ENCODE results near the gene CNTN1.

CNTN1 gene

DNA sequence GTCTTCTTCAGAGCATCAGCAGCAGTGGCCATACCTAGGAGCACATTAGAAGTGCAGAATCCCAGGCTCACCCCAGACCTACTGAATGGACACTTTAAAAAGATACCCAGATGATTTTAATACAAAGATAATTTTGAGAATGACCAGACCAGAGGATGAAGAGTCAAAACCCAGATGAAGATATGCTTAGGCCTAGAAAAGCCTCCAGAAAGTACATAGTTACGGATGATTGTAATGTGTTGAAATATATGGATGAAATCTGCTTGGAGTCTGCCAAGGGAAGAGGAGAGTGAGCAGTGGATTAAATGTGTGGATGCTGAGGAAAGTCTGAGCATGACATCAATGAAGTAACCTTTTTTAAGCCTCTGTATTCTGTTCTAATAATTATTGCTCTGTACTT, 245.7 kb downstream of the CNTN1 start:
- H3K27me3 ChIP-seq (ENCODE audit: control insufficient read depth in 5 of 5, insufficient read depth in 4 of 5, low read length in 5 of 5): no peaks in the 10 kb centered on the region
- no peaks in the 10 kb centered on the region for H3K4me1 ChIP-seq (ENCODE audit: control insufficient read depth in 5 of 5, insufficient read depth in 5 of 5, low read length in 5 of 5)
- H3K9ac ChIP-seq (ENCODE audit: low read length in 5 of 5): no peak overlapping the region
- H3K4me3 ChIP-seq (ENCODE audit: low read depth in 1 of 5, low read length in 5 of 5): no peak overlapping the region
- no peak overlapping the region for H3K27ac ChIP-seq (ENCODE audit: low read depth, low read length)
- H3K36me3 ChIP-seq (ENCODE audit: control insufficient read depth in 5 of 5, insufficient read depth in 5 of 5, low read length in 5 of 5): no peaks in the 10 kb centered on the region
- no peaks in the 10 kb centered on the region for H3K9me3 ChIP-seq (ENCODE audit: control insufficient read depth in 5 of 5, low read length in 5 of 5)

GRCh38 chr12:40942326-40942725, 250.1 kb downstream of the CNTN1 start:
- no peaks in the 10 kb centered on the region for H3K27me3 ChIP-seq (ENCODE audit: control insufficient read depth in 5 of 5, insufficient read depth in 4 of 5, low read length in 5 of 5)
- H3K27ac ChIP-seq (ENCODE audit: low read depth, low read length): no peak overlapping the region
- no peaks in the 10 kb centered on the region for H3K9me3 ChIP-seq (ENCODE audit: control insufficient read depth in 5 of 5, low read length in 5 of 5)
- H3K36me3 ChIP-seq (ENCODE audit: control insufficient read depth in 5 of 5, insufficient read depth in 5 of 5, low read length in 5 of 5): no peaks in the 10 kb centered on the region
- no peak overlapping the region for H3K4me3 ChIP-seq (ENCODE audit: low read depth in 1 of 5, low read length in 5 of 5)
- no peak overlapping the region for H3K9ac ChIP-seq (ENCODE audit: low read length in 5 of 5)
- no peaks in the 10 kb centered on the region for H3K4me1 ChIP-seq (ENCODE audit: control insufficient read depth in 5 of 5, insufficient read depth in 5 of 5, low read length in 5 of 5)

DNA sequence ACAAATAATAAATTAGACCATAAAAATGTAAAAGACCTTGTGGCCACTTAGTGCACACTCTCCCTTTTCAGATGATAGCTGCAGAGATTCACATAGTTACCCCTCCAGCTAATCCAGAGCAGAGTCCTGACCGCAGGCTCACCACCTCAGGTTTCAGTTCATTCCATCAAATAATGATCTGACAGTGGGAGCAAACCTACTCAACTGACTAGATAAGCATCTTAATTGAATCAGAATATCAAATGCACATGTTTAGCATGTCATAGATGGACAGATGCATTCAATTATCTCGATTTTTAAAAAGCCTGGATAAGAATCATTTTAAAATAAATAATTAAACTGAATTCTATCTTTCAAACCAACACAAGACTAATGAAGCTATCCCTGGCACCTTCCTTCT, 253.5 kb downstream of the CNTN1 start:
- Histone ChIP-seq H3K27me3 (ENCODE audit: control insufficient read depth in 5 of 5, insufficient read depth in 4 of 5, low read length in 5 of 5) (no peaks in the 10 kb centered on the region), H3K4me1 (ENCODE audit: control insufficient read depth in 5 of 5, insufficient read depth in 5 of 5, low read length in 5 of 5) (no peaks in the 10 kb centered on the region), H3K36me3 (ENCODE audit: control insufficient read depth in 5 of 5, insufficient read depth in 5 of 5, low read length in 5 of 5) (no peaks in the 10 kb centered on the region), H3K4me3 (ENCODE audit: low read depth in 1 of 5, low read length in 5 of 5) (no peak overlapping the region), H3K27ac (ENCODE audit: low read depth, low read length) (no peak overlapping the region), H3K9me3 (ENCODE audit: control insufficient read depth in 5 of 5, low read length in 5 of 5) (no peaks in the 10 kb centered on the region), H3K9ac (ENCODE audit: low read length in 5 of 5) (no peak overlapping the region)

DNA sequence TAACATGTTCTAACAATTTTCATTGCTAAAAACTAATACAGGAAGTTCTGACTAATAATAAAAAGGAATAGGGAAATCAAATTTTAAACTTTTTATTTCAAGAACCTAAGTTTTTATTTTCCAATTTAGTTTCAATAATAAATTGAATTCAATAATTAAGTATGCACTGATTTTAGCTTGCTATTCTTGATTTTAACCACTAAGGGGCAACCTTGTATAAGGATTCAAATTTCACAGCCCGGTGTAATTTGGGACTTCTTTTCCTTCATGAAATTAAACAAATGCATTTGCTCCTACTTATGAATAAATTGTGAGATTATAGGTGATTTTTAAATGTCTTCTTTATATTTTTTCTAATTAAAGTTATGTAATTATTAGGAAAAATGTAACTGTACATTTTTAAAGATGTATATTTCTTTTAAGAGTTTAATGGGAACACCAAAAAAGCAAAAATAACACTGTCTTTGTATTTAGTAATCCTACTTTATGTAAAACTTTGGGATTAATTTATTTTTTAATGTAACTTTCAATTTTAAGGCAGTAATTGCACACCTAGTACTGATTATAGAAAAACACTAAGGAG, 254.5 kb downstream of the CNTN1 start:
- H3K4me1 ChIP-seq (ENCODE audit: control insufficient read depth in 5 of 5, insufficient read depth in 5 of 5, low read length in 5 of 5): no peaks in the 10 kb centered on the region
- no peak overlapping the region for H3K9ac ChIP-seq (ENCODE audit: low read length in 5 of 5)
- H3K27ac ChIP-seq (ENCODE audit: low read depth, low read length): no peak overlapping the region

GRCh38 chr12:40947797-40948196, 255.6 kb downstream of the CNTN1 start:
- no peak overlapping the region for H3K9ac ChIP-seq (ENCODE audit: low read length in 5 of 5)
- no peaks in the 10 kb centered on the region for H3K4me1 ChIP-seq (ENCODE audit: control insufficient read depth in 5 of 5, insufficient read depth in 5 of 5, low read length in 5 of 5)
- H3K27me3 ChIP-seq (ENCODE audit: control insufficient read depth in 5 of 5, insufficient read depth in 4 of 5, low read length in 5 of 5): no peaks in the 10 kb centered on the region
- H3K9me3 ChIP-seq (ENCODE audit: control insufficient read depth in 5 of 5, low read length in 5 of 5): no peaks in the 10 kb centered on the region
- H3K36me3 ChIP-seq (ENCODE audit: control insufficient read depth in 5 of 5, insufficient read depth in 5 of 5, low read length in 5 of 5): no peaks in the 10 kb centered on the region
- H3K27ac ChIP-seq (ENCODE audit: low read depth, low read length): no peak overlapping the region
- H3K4me3 ChIP-seq (ENCODE audit: low read depth in 1 of 5, low read length in 5 of 5): no peak overlapping the region

More for the DNA sequence above, 254.5 kb downstream of the CNTN1 start:
- Histone ChIP-seq H3K4me3 (ENCODE audit: low read depth in 1 of 5, low read length in 5 of 5) (no peak overlapping the region), H3K9me3 (ENCODE audit: control insufficient read depth in 5 of 5, low read length in 5 of 5) (no peaks in the 10 kb centered on the region), H3K27me3 (ENCODE audit: control insufficient read depth in 5 of 5, insufficient read depth in 4 of 5, low read length in 5 of 5) (no peaks in the 10 kb centered on the region), H3K36me3 (ENCODE audit: control insufficient read depth in 5 of 5, insufficient read depth in 5 of 5, low read length in 5 of 5) (no peaks in the 10 kb centered on the region)

DNA sequence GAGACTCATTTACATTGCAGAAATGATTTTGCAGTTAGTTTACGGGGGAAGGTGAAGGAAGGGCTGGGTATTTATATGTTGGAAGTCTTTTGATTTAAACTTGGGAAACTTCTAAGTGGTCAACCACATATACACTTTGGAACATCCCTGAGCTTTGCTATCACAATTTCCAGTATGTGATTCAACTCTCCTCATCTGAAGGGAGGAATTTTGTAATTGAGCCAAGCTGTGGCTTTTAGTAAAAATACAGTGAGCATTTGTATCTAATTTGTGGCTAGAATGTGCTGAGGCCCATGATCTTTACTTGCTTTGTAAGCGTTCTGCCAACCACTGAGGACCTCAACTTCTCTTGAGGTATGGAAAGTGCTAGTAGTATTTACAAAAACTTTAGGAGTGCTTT, 260.8 kb downstream of the CNTN1 start:
- Histone ChIP-seq H3K9me3 (ENCODE audit: control insufficient read depth in 5 of 5, low read length in 5 of 5) (no peaks in the 10 kb centered on the region), H3K9ac (ENCODE audit: low read length in 5 of 5) (no peak overlapping the region), H3K4me1 (ENCODE audit: control insufficient read depth in 5 of 5, insufficient read depth in 5 of 5, low read length in 5 of 5) (no peaks in the 10 kb centered on the region), H3K36me3 (ENCODE audit: control insufficient read depth in 5 of 5, insufficient read depth in 5 of 5, low read length in 5 of 5) (no peaks in the 10 kb centered on the region), H3K27me3 (ENCODE audit: control insufficient read depth in 5 of 5, insufficient read depth in 4 of 5, low read length in 5 of 5) (no peaks in the 10 kb centered on the region), H3K4me3 (ENCODE audit: low read depth in 1 of 5, low read length in 5 of 5) (no peak overlapping the region), H3K27ac (ENCODE audit: low read depth, low read length) (no peak overlapping the region)

- Histone ChIP-seq H3K9ac (ENCODE audit: low read length in 5 of 5) (no peak overlapping the region), H3K27ac (ENCODE audit: low read depth, low read length) (no peak overlapping the region), H3K27me3 (ENCODE audit: control insufficient read depth in 5 of 5, insufficient read depth in 4 of 5, low read length in 5 of 5) (no peaks in the 10 kb centered on the region), H3K4me1 (ENCODE audit: control insufficient read depth in 5 of 5, insufficient read depth in 5 of 5, low read length in 5 of 5) (no peaks in the 10 kb centered on the region), H3K9me3 (ENCODE audit: control insufficient read depth in 5 of 5, low read length in 5 of 5) (no peaks in the 10 kb centered on the region), H3K36me3 (ENCODE audit: control insufficient read depth in 5 of 5, insufficient read depth in 5 of 5, low read length in 5 of 5) (no peaks in the 10 kb centered on the region), H3K4me3 (ENCODE audit: low read depth in 1 of 5, low read length in 5 of 5) (no peak overlapping the region)
These were observed 265.2 kb downstream of the CNTN1 start for GRCh38 chr12:40957417-40957816.

DNA sequence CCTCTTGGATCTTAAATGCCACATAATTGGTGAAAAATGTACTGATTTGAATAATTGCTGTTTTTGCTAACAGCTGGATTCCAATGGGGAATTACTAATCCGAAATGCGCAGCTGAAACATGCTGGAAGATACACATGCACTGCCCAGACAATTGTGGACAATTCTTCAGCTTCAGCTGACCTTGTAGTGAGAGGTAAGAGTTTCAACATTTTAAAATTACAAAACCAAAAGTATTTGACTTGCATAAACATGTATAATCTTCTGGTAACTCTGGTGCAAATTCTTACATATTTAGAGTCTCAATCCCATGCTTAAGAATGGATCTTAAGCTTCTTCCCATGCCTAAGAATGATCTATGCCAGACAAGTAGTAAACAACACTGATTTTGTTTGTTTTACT, 266.8 kb downstream of the CNTN1 start:
- Histone ChIP-seq H3K36me3 (ENCODE audit: control insufficient read depth in 5 of 5, insufficient read depth in 5 of 5, low read length in 5 of 5) (no peaks in the 10 kb centered on the region), H3K4me1 (ENCODE audit: control insufficient read depth in 5 of 5, insufficient read depth in 5 of 5, low read length in 5 of 5) (no peaks in the 10 kb centered on the region), H3K9ac (ENCODE audit: low read length in 5 of 5) (no peak overlapping the region), H3K27ac (ENCODE audit: low read depth, low read length) (no peak overlapping the region), H3K27me3 (ENCODE audit: control insufficient read depth in 5 of 5, insufficient read depth in 4 of 5, low read length in 5 of 5) (no peaks in the 10 kb centered on the region), H3K4me3 (ENCODE audit: low read depth in 1 of 5, low read length in 5 of 5) (no peak overlapping the region), H3K9me3 (ENCODE audit: control insufficient read depth in 5 of 5, low read length in 5 of 5) (no peaks in the 10 kb centered on the region)

DNA sequence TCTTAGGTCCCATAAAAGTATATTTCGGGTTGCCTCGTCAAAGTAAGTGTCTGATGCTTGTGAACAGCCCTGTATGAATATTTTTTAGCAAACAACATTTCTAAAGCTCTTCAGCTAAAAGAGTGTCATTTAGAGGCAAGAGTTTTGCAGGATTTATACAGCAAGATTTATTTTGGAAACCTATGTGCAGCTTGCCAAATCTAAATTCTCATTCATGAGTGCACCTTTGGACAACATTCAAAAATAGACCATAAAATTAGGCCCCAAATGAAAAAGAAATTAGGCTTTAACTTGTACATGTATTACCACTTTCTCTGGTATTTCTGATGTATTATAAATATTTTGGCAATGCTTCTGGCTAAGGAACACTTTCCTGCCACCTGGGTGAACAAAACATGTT, 271.5 kb downstream of the CNTN1 start:
- Histone ChIP-seq H3K36me3 (ENCODE audit: control insufficient read depth in 5 of 5, insufficient read depth in 5 of 5, low read length in 5 of 5) (no peaks in the 10 kb centered on the region), H3K4me3 (ENCODE audit: low read depth in 1 of 5, low read length in 5 of 5) (no peak overlapping the region), H3K9me3 (ENCODE audit: control insufficient read depth in 5 of 5, low read length in 5 of 5) (no peaks in the 10 kb centered on the region), H3K9ac (ENCODE audit: low read length in 5 of 5) (no peak overlapping the region), H3K27me3 (ENCODE audit: control insufficient read depth in 5 of 5, insufficient read depth in 4 of 5, low read length in 5 of 5) (no peaks in the 10 kb centered on the region), H3K4me1 (ENCODE audit: control insufficient read depth in 5 of 5, insufficient read depth in 5 of 5, low read length in 5 of 5) (no peaks in the 10 kb centered on the region), H3K27ac (ENCODE audit: low read depth, low read length) (no peak overlapping the region)

DNA sequence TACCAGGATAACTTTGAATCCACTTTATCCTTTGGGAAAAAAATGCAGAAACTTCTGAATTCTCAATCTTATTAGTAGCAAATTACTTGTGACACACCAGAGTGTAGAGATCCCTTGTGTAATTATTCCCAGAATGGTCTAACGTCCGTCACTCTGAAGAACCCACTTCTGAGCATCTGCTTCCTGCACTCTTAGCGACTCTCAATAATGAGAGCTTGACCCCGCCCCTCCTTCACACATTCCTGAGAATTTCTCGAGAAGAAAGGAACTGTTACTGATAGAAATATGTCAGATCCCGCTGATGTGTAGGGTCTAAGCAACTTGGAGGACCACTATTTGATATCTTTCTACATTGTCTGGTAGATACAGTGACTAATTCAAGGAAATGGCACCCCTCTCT, 277.6 kb downstream of the CNTN1 start:
- Histone ChIP-seq H3K36me3 (ENCODE audit: control insufficient read depth in 5 of 5, insufficient read depth in 5 of 5, low read length in 5 of 5) (no peaks in the 10 kb centered on the region), H3K9ac (ENCODE audit: low read length in 5 of 5) (no peak overlapping the region), H3K4me1 (ENCODE audit: control insufficient read depth in 5 of 5, insufficient read depth in 5 of 5, low read length in 5 of 5) (no peaks in the 10 kb centered on the region), H3K27ac (ENCODE audit: low read depth, low read length) (no peak overlapping the region), H3K27me3 (ENCODE audit: control insufficient read depth in 5 of 5, insufficient read depth in 4 of 5, low read length in 5 of 5) (no peaks in the 10 kb centered on the region), H3K9me3 (ENCODE audit: control insufficient read depth in 5 of 5, low read length in 5 of 5) (no peaks in the 10 kb centered on the region), H3K4me3 (ENCODE audit: low read depth in 1 of 5, low read length in 5 of 5) (no peak overlapping the region)
